Liver (tissue), 9 donors: ENCODE data around the gene CCDC126. TPM values are rescaled to one million over a fixed set of nuclear protein-coding genes. Genes with fewer than 3 reads are reported as not detected.
"Not testable (repeated sequence)": the region's sequence is repeated elsewhere in the genome, so short reads cannot be mapped to it uniquely, and the experiment has no call there.

Source experiments
- DNase-seq: peaks from one replicate; pipeline ENCODE4 v3.0.0-alpha.2; 2017; ENCODE audit warnings: low spot score
- H3K27ac ChIP-seq, 2 donors: one replicate each; pipeline ENCODE4 v1.7.0; 2013; ENCODE audit warnings: inconsistent platforms in 2 of 2, low read length in 2 of 2, control low read depth in 1 of 2, low read depth in 1 of 2, mild to moderate bottlenecking in 1 of 2
- H3K27me3 ChIP-seq, 4 donors: one replicate each; pipeline versions ENCODE4 v1.6.1 to v1.7.0; 2013; ENCODE audit warnings: low read length in 3 of 4, inconsistent platforms in 1 of 4, mild to moderate bottlenecking in 1 of 4, moderate library complexity in 1 of 4; ENCODE audit not compliant: control insufficient read depth in 4 of 4, insufficient read depth in 4 of 4
- H3K36me3 ChIP-seq, 4 donors: one replicate each; pipeline versions ENCODE4 v1.6.1 to v1.7.0; 2013; ENCODE audit warnings: low read length in 3 of 4, mild to moderate bottlenecking in 3 of 4, low read depth in 1 of 4, moderate library complexity in 1 of 4; ENCODE audit not compliant: control insufficient read depth in 4 of 4, insufficient read depth in 3 of 4
- H3K4me1 ChIP-seq, 4 donors: one replicate each; pipeline versions ENCODE4 v1.6.1 to v1.7.0; 2013; ENCODE audit warnings: low read length in 3 of 4, mild to moderate bottlenecking in 3 of 4, moderate library complexity in 1 of 4; ENCODE audit not compliant: control insufficient read depth in 4 of 4, insufficient read depth in 4 of 4
- H3K4me3 ChIP-seq, 3 donors: one replicate each; pipeline versions ENCODE4 v1.6.1 to v1.7.0; 2013; ENCODE audit warnings: low read length in 3 of 3, control low read depth in 1 of 3, low read depth in 1 of 3, mild to moderate bottlenecking in 1 of 3
- H3K9ac ChIP-seq, 2 donors: one replicate each; pipeline ENCODE4 v1.7.0; 2013; ENCODE audit warnings: low read length in 2 of 2, mild to moderate bottlenecking in 2 of 2, moderate library complexity in 2 of 2, control low read depth in 1 of 2, low read depth in 1 of 2
- H3K9me3 ChIP-seq, 4 donors: one replicate each; pipeline versions ENCODE4 v1.6.1 to v1.7.0; 2013; ENCODE audit warnings: low read length in 3 of 4; ENCODE audit not compliant: control insufficient read depth in 4 of 4
- ATF3 ChIP-seq: IDR thresholded peaks from 2 replicates; pipeline ENCODE4 v1.6.1; 2016; ENCODE audit warnings: antibody characterized with exemption
- CTCF ChIP-seq: fragments of 150-350 bp; IDR thresholded peaks from 2 replicates; pipeline ENCODE4 v1.5.1; 2017; ENCODE audit warnings: improper control_type of control experiment, low read depth, low read length; ENCODE audit not compliant: missing input control
- FOXA1 ChIP-seq: IDR thresholded peaks from 2 replicates; pipeline ENCODE4 v1.6.1; 2016; ENCODE audit warnings: antibody characterized with exemption
- FOXA2 ChIP-seq: IDR thresholded peaks from 2 replicates; pipeline ENCODE4 v1.6.1; 2016; ENCODE audit warnings: antibody characterized with exemption
- GABPA ChIP-seq, 2 donors: IDR thresholded peaks in 1 of 2; conservative IDR thresholded peaks in 1 of 2; 2 replicates each; pipeline ENCODE4 v1.6.1; 2016; ENCODE audit warnings: antibody characterized with exemption in 2 of 2, mild to moderate bottlenecking in 1 of 2, moderate library complexity in 1 of 2
- HNF4G ChIP-seq: IDR thresholded peaks from 2 replicates; pipeline ENCODE4 v1.6.1; 2016; ENCODE audit warnings: antibody characterized with exemption
- JUND ChIP-seq, 2 donors: IDR thresholded peaks; 2 replicates each; pipeline ENCODE4 v1.6.1; 2016; ENCODE audit warnings: antibody characterized with exemption in 2 of 2
- MAX ChIP-seq: IDR thresholded peaks from 2 replicates; pipeline ENCODE4 v1.6.1; 2016; ENCODE audit warnings: antibody characterized with exemption
- RAD21 ChIP-seq, 2 donors: IDR thresholded peaks; 2 replicates each; pipeline ENCODE4 v1.6.1; 2016; ENCODE audit warnings: antibody characterized with exemption in 2 of 2, mild to moderate bottlenecking in 2 of 2
- RXRA ChIP-seq, 2 donors: IDR thresholded peaks; 2 replicates each; pipeline ENCODE4 v1.6.1; 2017 to 2018; ENCODE audit warnings: antibody characterized with exemption in 2 of 2, mild to moderate bottlenecking in 1 of 2
- SP1 ChIP-seq: IDR thresholded peaks from 2 replicates; pipeline ENCODE4 v1.6.1; 2018; ENCODE audit warnings: antibody characterized with exemption, mild to moderate bottlenecking
- TAF1 ChIP-seq: conservative IDR thresholded peaks from 2 replicates; pipeline ENCODE4 v1.6.1; 2016; ENCODE audit warnings: antibody characterized with exemption, mild to moderate bottlenecking
- YY1 ChIP-seq: IDR thresholded peaks from 2 replicates; pipeline ENCODE4 v1.6.1; 2016; ENCODE audit warnings: antibody characterized with exemption, mild to moderate bottlenecking
- ZBTB33 ChIP-seq: IDR thresholded peaks from 2 replicates; pipeline ENCODE4 v1.6.1; 2016; ENCODE audit warnings: antibody characterized with exemption
- WGBS: extraction: QIAGEN DNeasy Blood & Tissue Kit; methylation state at CpG from one replicate; pipeline ENCODE4 v1.1.7; 2013; 5-methylcytosine and 5-hydroxymethylcytosine counted together
- polyA plus RNA-seq, 2 donors: library from polyadenylated mRNA; stranded (reverse) in 1 of 2; unstranded in 1 of 2; fragments of 200-250 nt in 1 of 2; fragments of >200 nt in 1 of 2; fragmentation: Nextera tagmentation in 1 of 2; extraction: Ambion mirVana in 1 of 2; gene quantifications; one replicate each; pipeline versions ENCODE4 v1.2.1 to v1.2.3, GENCODE V29; 2013 to 2015
- total RNA-seq, 2 donors: library from RNA; depleted of rRNA; stranded (reverse); fragments of >200 nt; gene quantifications; one replicate each; pipeline ENCODE4 v1.2.3, GENCODE V29; 2014
- donor health status: healthy.
- donor health status: healthy.
- donor health status: healthy.
- donor health status: healthy.
- donor health status: healthy.

CCDC126 gene
- total and polyA plus RNA-seq, 4 donors = 4.8 to 11.3 (median 7.8) TPM

GRCh38 chr7:23570592-23571200 lies 26.5 kb upstream of the CCDC126 start:
- Histone ChIP-seq H3K4me3 (no peak overlapping the region), H3K4me1 (peaks cover 0 to 3% (median 0%) of the 10 kb centered on the region in 4 donors), H3K27ac (no peak overlapping the region), H3K36me3 (no peaks in the 10 kb centered on the region), H3K9me3 (no peaks in the 10 kb centered on the region), H3K9ac (no peak overlapping the region), H3K27me3 (no peaks in the 10 kb centered on the region)
- DNase-seq = peak; percentile 72
- TF ChIP-seq RXRA (IDR thresholded peaks at IDR 0.05) = no peak
- TF ChIP-seq RAD21 (IDR thresholded peaks at IDR 0.05) = peak; percentile 98 to 99
- TF ChIP-seq CTCF = peak; percentile 93
- WGBS = 24% methylated on average over 5 of the region's 5 CpGs

GRCh38 chr7:23581975-23582374 lies 15.2 kb upstream of the CCDC126 start:
- not testable (repeated sequence) for H3K27me3 ChIP-seq, H3K27ac ChIP-seq, H3K36me3 ChIP-seq, DNase-seq, H3K4me3 ChIP-seq, H3K9me3 ChIP-seq, H3K9ac ChIP-seq, H3K4me1 ChIP-seq
- WGBS = 100% methylated on average over 1 of the region's 1 CpG

- WGBS = 95% methylated on average over 10 of the region's 10 CpGs
- H3K36me3 ChIP-seq, H3K27me3 ChIP-seq, H3K27ac ChIP-seq, H3K4me1 ChIP-seq, H3K9me3 ChIP-seq, H3K4me3 ChIP-seq, H3K9ac ChIP-seq, DNase-seq: not testable (repeated sequence)
Observed at GRCh38 chr7:23585304-23585703, 11.9 kb upstream of the CCDC126 start.

GRCh38 chr7:23586159-23586558 lies 11.0 kb upstream of the CCDC126 start:
- no peaks in the 10 kb centered on the region for H3K27me3 ChIP-seq
- no peaks in the 10 kb centered on the region for H3K4me1 ChIP-seq
- no peak for DNase-seq
- H3K9ac ChIP-seq = no peak overlapping the region
- H3K9me3 ChIP-seq = no peaks in the 10 kb centered on the region
- WGBS = 93% methylated on average over 34 of the region's 34 CpGs
- no peak overlapping the region for H3K27ac ChIP-seq
- no peaks in the 10 kb centered on the region for H3K36me3 ChIP-seq
- H3K4me3 ChIP-seq = no peak overlapping the region
- TF ChIP-seq ZBTB33 (no peak), SP1 (no peak), RAD21 (IDR thresholded peaks at IDR 0.05) (no peak), GABPA (IDR thresholded peaks at IDR 0.05 in 1 of 2, conservative IDR thresholded peaks at IDR 0.05 in 1 of 2) (no peak), HNF4G (no peak), ATF3 (no peak), FOXA2 (no peak), JUND (IDR thresholded peaks at IDR 0.05) (no peak), RXRA (IDR thresholded peaks at IDR 0.05) (no peak), TAF1 (no peak), CTCF (no peak), YY1 (no peak), MAX (no peak), FOXA1 (no peak)
